K562 (cell line): ENCODE results near the gene UBA1. TPM values are rescaled to one million over a fixed set of nuclear protein-coding genes. Genes with fewer than 3 reads are reported as not detected.

Experiments used
- ARHGAP35 ChIP-seq: fragments of 450-650 bp; IDR thresholded peaks from 2 replicates; pipeline ENCODE4 v1.6.1; 2018; ENCODE audit not compliant: partially characterized antibody
- ARID2 ChIP-seq: fragments of 450-650 bp; IDR thresholded peaks from 2 replicates; pipeline ENCODE4 v1.6.1; 2017; ENCODE audit warnings: antibody characterized with exemption, mild to moderate bottlenecking
- C11orf30 ChIP-seq: fragments of 450-650 bp; IDR thresholded peaks from 2 replicates; pipeline ENCODE4 v1.6.1; 2016; ENCODE audit warnings: low read depth, mild to moderate bottlenecking
- CBX3 ChIP-seq, 2 experiments: IDR thresholded peaks; 1 replicate in 1 of 2; 2 replicates in 1 of 2; pipeline ENCODE4 v1.6.1; 2012; ENCODE audit warnings: inconsistent platforms in 2 of 2, low read length in 2 of 2, borderline replicate concordance in 1 of 2, control low read depth in 1 of 2
- EHMT2 ChIP-seq: fragments of 450-650 bp; IDR thresholded peaks from 2 replicates; pipeline ENCODE4 v1.6.1; 2018; ENCODE audit warnings: antibody characterized with exemption
- HDAC6 ChIP-seq: IDR thresholded peaks from 2 replicates; pipeline ENCODE4 v1.6.1; 2012; ENCODE audit warnings: low read depth, mild to moderate bottlenecking, control low read depth, inconsistent platforms, low read length, moderate library complexity
- HEY1 ChIP-seq: fragments of 250-450 bp; sonication (Bioruptor Pico); IDR thresholded peaks from 2 replicates; pipeline ENCODE4 v1.5.0; 2020; ENCODE audit warnings: mild to moderate bottlenecking, moderate library complexity, borderline replicate concordance
- IRF2 ChIP-seq: sonication (generic); formaldehyde crosslinking; IDR thresholded peaks from 2 replicates; pipeline ENCODE4 v1.8.1; 2022; ENCODE audit warnings: mild to moderate bottlenecking, missing genetic modification reagents
- MCM5 ChIP-seq: fragments of 450-650 bp; IDR thresholded peaks from 2 replicates; pipeline ENCODE4 v1.6.1; 2016; ENCODE audit warnings: low read depth
- NBN ChIP-seq: fragments of 450-650 bp; IDR thresholded peaks from 2 replicates; pipeline ENCODE4 v1.6.1; 2016; ENCODE audit warnings: low read depth, mild to moderate bottlenecking
- NCOA6 ChIP-seq: fragments of 450-650 bp; IDR thresholded peaks from 2 replicates; pipeline ENCODE4 v1.6.1; 2017; ENCODE audit warnings: mild to moderate bottlenecking
- NFRKB ChIP-seq: fragments of 450-650 bp; IDR thresholded peaks from 2 replicates; pipeline ENCODE4 v1.6.1; 2016; ENCODE audit warnings: low read depth
- NR2C2 ChIP-seq, 2 experiments: fragments of 200-800 bp in 1 of 2; sonication (Bioruptor generic) in 1 of 2; sonication (generic) in 1 of 2; formaldehyde crosslinking in 1 of 2; IDR thresholded peaks; 2 replicates each; pipeline versions ENCODE4 v1.6.1 to v1.8.0; 2016 to 2022; ENCODE audit warnings: mild to moderate bottlenecking in 1 of 2, missing compliant biosample characterization in 1 of 2, missing genetic modification characterization in 1 of 2, missing genetic modification reagents in 1 of 2
- STAG1 ChIP-seq: sonication (generic); formaldehyde crosslinking; IDR thresholded peaks from 2 replicates; pipeline ENCODE4 v1.5.0; 2020; ENCODE audit warnings: missing genetic modification reagents, borderline replicate concordance
- STAT5A ChIP-seq: IDR thresholded peaks from 2 replicates; pipeline ENCODE4 v1.6.1; 2012; ENCODE audit warnings: low read length, inconsistent platforms, borderline replicate concordance
- STAT6 ChIP-seq: sonication (generic); formaldehyde crosslinking; IDR thresholded peaks from 2 replicates; pipeline ENCODE4 v1.8.1; 2023; ENCODE audit warnings: mild to moderate bottlenecking, missing genetic modification reagents
- TCF7L2 ChIP-seq: fragments of 150-350 bp; IDR thresholded peaks from 2 replicates; pipeline ENCODE4 v1.6.1; 2016; ENCODE audit warnings: low read depth, mild to moderate bottlenecking, low read length, moderate library complexity
- ZC3H8 ChIP-seq: fragments of 450-650 bp; IDR thresholded peaks from 2 replicates; pipeline ENCODE4 v1.6.1; 2017
- ZNF12 ChIP-seq: sonication (generic); formaldehyde crosslinking; IDR thresholded peaks from 2 replicates; pipeline ENCODE4 v1.4.0; 2020; ENCODE audit warnings: mild to moderate bottlenecking, missing genetic modification reagents
- ZNF134 ChIP-seq: fragments of 250-450 bp; sonication (Bioruptor Pico); conservative IDR thresholded peaks from 2 replicates; pipeline ENCODE4 v1.4.0; 2020
- ZNF280B ChIP-seq: fragments of 250-450 bp; sonication (Bioruptor Pico); IDR thresholded peaks from 2 replicates; pipeline ENCODE4 v1.5.1; 2021; ENCODE audit warnings: mild to moderate bottlenecking
- ZNF324 ChIP-seq: fragments of 250-450 bp; sonication (Bioruptor Pico); IDR thresholded peaks from 2 replicates; pipeline ENCODE4 v1.4.0; 2020; ENCODE audit warnings: mild to moderate bottlenecking
- ZNF384 ChIP-seq: IDR thresholded peaks from 2 replicates; pipeline ENCODE4 v1.6.1; 2012; ENCODE audit warnings: low read depth, low read length, improper control_type of control experiment
- ZNF699 ChIP-seq: fragments of 250-450 bp; sonication (Bioruptor Pico); IDR thresholded peaks from 2 replicates; pipeline ENCODE4 v1.8.0; 2021; ENCODE audit warnings: mild to moderate bottlenecking, moderate library complexity; ENCODE audit not compliant: insufficient replicate concordance
- polyA plus RNA-seq, 8 experiments: library from polyadenylated mRNA; depleted of rRNA in 4 of 8; stranded (reverse) in 5 of 8; unstranded in 3 of 8; fragments of >200 nt; fragmentation: Nextera tagmentation in 2 of 8; fragmentation: Illumina TruSeq in 1 of 8; extraction: Ambion mirVana in 2 of 8; extraction: Trizol in 1 of 8; gene quantifications; 2 replicates each; pipeline versions ENCODE4 v1.2.1 to v1.2.3, GENCODE V29; 2011 to 2014; ENCODE audit warnings: inconsistent platforms in 1 of 8, missing spikeins in 1 of 8
- total RNA-seq, 7 experiments: library from RNA; depleted of rRNA in 6 of 7; stranded (reverse); fragments of >200 nt in 6 of 7; fragmentation: Illumina TruSeq in 2 of 7; extraction: Trizol in 2 of 7; gene quantifications; 2 replicates each; pipeline versions ENCODE4 v1.2.1 to v1.2.3, GENCODE V29; 2011 to 2021; ENCODE audit warnings: low replicate concordance in 1 of 7

Gene UBA1
- total and polyA plus RNA-seq, 9 of the 15 experiments (the other 6 are each of a cell fraction or from before 2014, with no cell fraction given) = 32.0 to 174 (median 93.6) TPM

GRCh38 chrX:47218920-47219815 is 25.5 kb downstream of the UBA1 start (continued):
- TF ChIP-seq NR2C2 (CRISPR knock-in tag; IDR thresholded peaks at IDR 0.05) (no peak), NR2C2 (tag; IDR thresholded peaks at IDR 0.05) (peak; percentile 93), NCOA6 (no peak), ZNF280B (no peak), EHMT2 (no peak), CBX3 (IDR thresholded peaks at IDR 0.05; ENCODE audit: borderline replicate concordance in 1 of 2, low read length in 2 of 2) (no peak), IRF2 (CRISPR knock-in tag) (no peak), ZNF134 (no peak), STAG1 (CRISPR knock-in tag) (0 out of 2 replicates have a peak, but pooled peaks have one; percentile 6), STAT5A (no peak), NFRKB (no peak), NBN (no peak), TCF7L2 (no peak), ZNF699 (CRISPR knock-in tag) (no peak), HDAC6 (no peak), ARHGAP35 (no peak), ZNF384 (no peak), C11orf30 (no peak), MCM5 (no peak), HEY1 (no peak), ARID2 (no peak), ZNF12 (CRISPR knock-in tag) (no peak), STAT6 (CRISPR knock-in tag) (no peak), ZC3H8 (no peak), ZNF324 (no peak)
